ENCODE data around the gene LEFTY1. TPM values are rescaled to one million over a fixed set of nuclear protein-coding genes. Genes with fewer than 3 reads are reported as not detected.

Gene LEFTY1
- total and polyA plus RNA-seq, 9 of the 15 experiments (the other 6 are each of a cell fraction or from before 2014, with no cell fraction given): 0.07 to 0.24 (median 0.17) TPM; not detected in 5

GRCh38 chr1:225928186-225929175 lies 39.5 kb upstream of the LEFTY1 start (continued):
- TF ChIP-seq SOX6 (IDR thresholded peaks at IDR 0.05): peak; percentile 96
- TF ChIP-seq ZBTB43 (CRISPR knock-in tag; IDR thresholded peaks at IDR 0.05): no peak
- TF ChIP-seq ZNF586 (CRISPR knock-in tag; conservative IDR thresholded peaks at IDR 0.05): no peak
- TF ChIP-seq CBX2 (IDR thresholded peaks at IDR 0.05; ENCODE audit: insufficient read depth, low read length, poor library complexity, severe bottlenecking): no peak
- TF ChIP-seq ADNP (tag; IDR thresholded peaks at IDR 0.05): peak; percentile 84
- TF ChIP-seq ZBTB5 (IDR thresholded peaks at IDR 0.05): peak; percentile 49; the same call in 1 of the 2 replicates
- peak; percentile 55 for TF ChIP-seq CCNT2 (IDR thresholded peaks at IDR 0.05; ENCODE audit: borderline replicate concordance, extremely low read depth, insufficient read length, low read depth, low read length)
- no peak for TF ChIP-seq ZNF778 (CRISPR knock-in tag; IDR thresholded peaks at IDR 0.05)
- TF ChIP-seq SMAD4 (CRISPR knock-in tag; conservative IDR thresholded peaks at IDR 0.05): peak; percentile 99
- TF ChIP-seq BRCA1 (IDR thresholded peaks at IDR 0.05): no peak
- TF ChIP-seq BRCA1 (CRISPR knock-in tag; IDR thresholded peaks at IDR 0.05): no peak
- TF ChIP-seq CTCFL (IDR thresholded peaks at IDR 0.05; ENCODE audit: borderline replicate concordance, insufficient read depth, low read depth, low read length, poor library complexity, severe bottlenecking): no peak
- peak; percentile 94 for TF ChIP-seq ZNF76 (CRISPR knock-in tag; IDR thresholded peaks at IDR 0.05; ENCODE audit: borderline replicate concordance)
- TF ChIP-seq SNAPC5 (CRISPR knock-in tag; IDR thresholded peaks at IDR 0.05): no peak
- TF ChIP-seq CREB3 (tag; conservative IDR thresholded peaks at IDR 0.05; ENCODE audit: low read depth): peak; percentile 95
- peak; percentile 54; the same call in 1 of the 2 replicates for TF ChIP-seq MAFF (IDR thresholded peaks at IDR 0.05; ENCODE audit: low read length)
- no peak for TF ChIP-seq ZNF212 (CRISPR knock-in tag; IDR thresholded peaks at IDR 0.05)
- peak; percentile 51; the same call in 1 of the 2 replicates for TF ChIP-seq E2F5 (CRISPR knock-in tag; IDR thresholded peaks at IDR 0.05)
- peak; percentile 74; the same call in 1 of the 2 replicates for TF ChIP-seq FOXJ2 (tag; IDR thresholded peaks at IDR 0.05)

Measured in K562 (cell line).